H1 (cell line): Measurements from ENCODE around the gene KRTAP4-12. TPM values are rescaled to one million over a fixed set of nuclear protein-coding genes. Genes with fewer than 3 reads are reported as not detected.
"Not testable (repeated sequence)": the region's sequence is repeated elsewhere in the genome, so short reads cannot be mapped to it uniquely, and the experiment has no call there.

Source experiments
- CTCF ChIA-PET: fragments of 300-600 bp; sonication (Branson Sonifier 250); formaldehyde crosslinking; loops from one replicate; lab custom pipeline; 2021; ENCODE audit not compliant: partially characterized antibody; lab: Charles Lee
- POLR2A ChIA-PET: fragments of 300-600 bp; sonication (Branson Sonifier 250); formaldehyde crosslinking; loops from one replicate; lab custom pipeline; 2021; ENCODE audit warnings: inconsistent platforms; ENCODE audit not compliant: partially characterized antibody; lab: Charles Lee
- DNase-seq, 2 experiments: peaks; one replicate each; pipeline versions ENCODE4 v3.0.0 to v3.0.0-alpha.2; 2010 to 2022; ENCODE audit warnings: low spot score in 2 of 2, low read depth in 1 of 2, mixed read lengths in 1 of 2
- FAIRE-seq: peaks from 2 replicates; lab custom pipeline; 2011; peaks lifted over from hg19 to GRCh38; lab: Jason Lieb, UNC
- H2AFZ ChIP-seq: 2 replicates; pipeline ENCODE4 v1.8.1; 2012; ENCODE audit warnings: low read length, inconsistent platforms
- H2AK5ac ChIP-seq: 2 replicates; pipeline ENCODE4 v1.6.1; 2013; ENCODE audit warnings: low read depth, low read length
- H2BK120ac ChIP-seq: replicated peaks from 2 replicates; pipeline ENCODE3; 2013; ENCODE audit warnings: low read depth, low read length, inconsistent platforms
- H2BK12ac ChIP-seq: 2 replicates; pipeline ENCODE4 v1.6.1; 2013; ENCODE audit warnings: low read depth, low read length
- H2BK15ac ChIP-seq: 2 replicates; pipeline ENCODE4 v1.6.1; 2013; ENCODE audit warnings: low read length
- H2BK20ac ChIP-seq: 2 replicates; pipeline ENCODE4 v1.6.1; 2013; ENCODE audit warnings: low read length
- H2BK5ac ChIP-seq: 2 replicates; pipeline ENCODE4 v1.6.1; 2013; ENCODE audit warnings: low read depth, low read length
- H3K14ac ChIP-seq: 2 replicates; pipeline ENCODE4 v1.6.1; 2013; ENCODE audit warnings: inconsistent platforms; ENCODE audit not compliant: insufficient read length
- H3K18ac ChIP-seq: 2 replicates; pipeline ENCODE4 v1.6.1; 2013; ENCODE audit warnings: low read length; ENCODE audit errors: extremely low read depth
- H3K23ac ChIP-seq: 2 replicates; pipeline ENCODE4 v1.6.1; 2013; ENCODE audit warnings: inconsistent platforms; ENCODE audit not compliant: insufficient read length
- H3K23me2 ChIP-seq: 2 replicates; pipeline ENCODE4 v1.6.1; 2013; ENCODE audit warnings: low read depth, low read length
- H3K27ac ChIP-seq: 2 replicates; pipeline ENCODE4 v1.6.1; 2011; ENCODE audit warnings: low read depth, low read length, inconsistent platforms
- H3K27me3 ChIP-seq, 4 experiments: replicated peaks in 1 of 4; 1 replicate in 1 of 4; 2 replicates in 3 of 4; pipeline versions ENCODE4 v1.6.1 to v1.8.1; 2011 to 2013; ENCODE audit warnings: low read length in 3 of 4, mild to moderate bottlenecking in 3 of 4, inconsistent platforms in 2 of 4, mixed read lengths in 2 of 4, moderate library complexity in 1 of 4; ENCODE audit not compliant: control insufficient read depth in 3 of 4, insufficient read depth in 3 of 4; ENCODE audit errors: extremely low read depth in 1 of 4
- H3K36me3 ChIP-seq, 4 experiments: 2 replicates each; pipeline versions ENCODE4 v1.6.1 to v1.8.1; 2011 to 2013; ENCODE audit warnings: mild to moderate bottlenecking in 4 of 4, low read length in 3 of 4, moderate library complexity in 2 of 4, control low read depth in 1 of 4, inconsistent platforms in 1 of 4; ENCODE audit not compliant: insufficient read depth in 4 of 4, control insufficient read depth in 2 of 4
- H3K4ac ChIP-seq: replicated peaks from 2 replicates; pipeline ENCODE3; 2013; ENCODE audit warnings: low read length, low read depth, mixed read lengths, inconsistent platforms; ENCODE audit not compliant: insufficient read length
- H3K4me1 ChIP-seq, 4 experiments: replicated peaks in 1 of 4; 1 replicate in 1 of 4; 2 replicates in 3 of 4; pipeline versions ENCODE4 v1.6.1 to v1.8.1; 2011 to 2013; ENCODE audit warnings: low read length in 3 of 4, inconsistent platforms in 2 of 4, mixed read lengths in 1 of 4; ENCODE audit not compliant: insufficient read depth in 4 of 4, control insufficient read depth in 3 of 4
- H3K4me2 ChIP-seq, 2 experiments: 2 replicates each; pipeline versions ENCODE4 v1.6.1 to v1.8.1; 2011 to 2013; ENCODE audit warnings: low read depth in 2 of 2, low read length in 2 of 2, control low read depth in 1 of 2, inconsistent platforms in 1 of 2, mild to moderate bottlenecking in 1 of 2; ENCODE audit not compliant: insufficient read depth in 1 of 2
- H3K4me3 ChIP-seq, 4 experiments: fragments of 200-600, 300-600 bp in 1 of 4; sonication (generic), shearing (Covaris generic), sonication (Bioruptor Twin) in 1 of 4; 2 replicates each; pipeline versions ENCODE4 v1.5.1 to v1.8.1; 2011 to 2016; ENCODE audit warnings: low read length in 4 of 4, low read depth in 3 of 4, control low read depth in 2 of 4, inconsistent platforms in 2 of 4, mild to moderate bottlenecking in 2 of 4, mixed read lengths in 1 of 4, moderate library complexity in 1 of 4; ENCODE audit not compliant: insufficient read depth in 2 of 4; ENCODE audit errors: extremely low read depth in 1 of 4
- H3K56ac ChIP-seq: replicated peaks from 2 replicates; pipeline ENCODE3; 2013; ENCODE audit warnings: low read depth, mild to moderate bottlenecking, mixed read lengths, low read length, inconsistent platforms; ENCODE audit not compliant: insufficient read length
- H3K79me1 ChIP-seq: 2 replicates; pipeline ENCODE4 v1.6.1; 2013; ENCODE audit warnings: low read depth, low read length, control low read depth
- H3K79me2 ChIP-seq, 2 experiments: 2 replicates each; pipeline versions ENCODE4 v1.6.1 to v1.8.1; 2012 to 2013; ENCODE audit warnings: low read length in 2 of 2, mild to moderate bottlenecking in 2 of 2, inconsistent platforms in 1 of 2; ENCODE audit not compliant: insufficient read depth in 2 of 2, control insufficient read depth in 1 of 2
- H3K9ac ChIP-seq, 4 experiments: replicated peaks in 1 of 4; 1 replicate in 1 of 4; 2 replicates in 3 of 4; pipeline versions ENCODE4 v1.6.1 to v1.8.1; 2011 to 2013; ENCODE audit warnings: low read depth in 3 of 4, low read length in 3 of 4, control low read depth in 2 of 4, mild to moderate bottlenecking in 2 of 4, moderate library complexity in 2 of 4, inconsistent platforms in 1 of 4; ENCODE audit errors: extremely low read depth in 1 of 4
- H3K9me3 ChIP-seq, 2 experiments: 2 replicates each; pipeline versions ENCODE4 v1.6.1 to v1.8.1; 2012 to 2013; ENCODE audit warnings: mild to moderate bottlenecking in 2 of 2, moderate library complexity in 2 of 2, control low read depth in 1 of 2, inconsistent platforms in 1 of 2, low read depth in 1 of 2, low read length in 1 of 2, mixed read lengths in 1 of 2; ENCODE audit not compliant: insufficient read depth in 2 of 2
- H4K20me1 ChIP-seq, 2 experiments: replicated peaks in 1 of 2; 2 replicates each; pipeline versions ENCODE3 to v1.8.1; 2011 to 2013; ENCODE audit warnings: inconsistent platforms in 2 of 2, low read length in 2 of 2, mild to moderate bottlenecking in 1 of 2; ENCODE audit not compliant: insufficient read depth in 2 of 2, control insufficient read depth in 1 of 2
- H4K5ac ChIP-seq: 2 replicates; pipeline ENCODE4 v1.6.1; 2013; ENCODE audit warnings: low read length, low read depth, mixed read lengths, inconsistent platforms; ENCODE audit not compliant: insufficient read length
- H4K8ac ChIP-seq: 2 replicates; pipeline ENCODE4 v1.8.0; 2013; ENCODE audit warnings: mild to moderate bottlenecking, moderate library complexity, low read length, inconsistent platforms; ENCODE audit not compliant: insufficient read depth; ENCODE audit errors: extremely low read depth
- H4K91ac ChIP-seq: replicated peaks from 2 replicates; pipeline ENCODE3; 2013; ENCODE audit warnings: low read length, mixed read lengths, inconsistent platforms; ENCODE audit not compliant: insufficient read length
- WGBS, 2 experiments: shearing (Covaris generic) in 1 of 2; methylation state at CpG; one replicate each; pipeline versions ENCODE4 v1.1.6 to v1.1.7; 2013 to 2015; ENCODE audit warnings: low lambda C conversion rate in 2 of 2, mixed read lengths in 2 of 2, inconsistent platforms in 1 of 2, low coverage in 1 of 2, missing lambda C conversion rate in 1 of 2; ENCODE audit not compliant: insufficient replicate concordance in 2 of 2, insufficient coverage in 1 of 2, insufficient read length in 1 of 2; ENCODE audit errors: extremely low coverage in 1 of 2, missing lambda C conversion rate in 1 of 2; 5-methylcytosine and 5-hydroxymethylcytosine counted together
- polyA plus RNA-seq, 7 experiments: library from polyadenylated mRNA; depleted of rRNA in 3 of 7; stranded (reverse) in 5 of 7; unstranded in 2 of 7; fragments of >200 nt in 5 of 7; fragments of 200-250 nt in 2 of 7; gene quantifications; 1 replicate in 5 of 7; 2 replicates in 1 of 7; 4 replicates in 1 of 7; pipeline versions ENCODE4 v1.2.1 to v1.2.3, GENCODE V29; 2011 to 2013; ENCODE audit warnings: missing spikeins in 2 of 7, mixed read lengths in 2 of 7
- total RNA-seq: library from RNA; stranded (reverse); fragmentation: NEBNext Ultra II Directional; extraction: Animal tissue kit (Norgen Biotek cat#: 25700); gene quantifications from 2 replicates; pipeline ENCODE4 v1.2.1, GENCODE V29; 2021

KRTAP4-12 gene
- total and polyA plus RNA-seq, 2 of the 8 experiments (the other 6 are each of a cell fraction or from before 2014, with no cell fraction given), result not detected

DNA sequence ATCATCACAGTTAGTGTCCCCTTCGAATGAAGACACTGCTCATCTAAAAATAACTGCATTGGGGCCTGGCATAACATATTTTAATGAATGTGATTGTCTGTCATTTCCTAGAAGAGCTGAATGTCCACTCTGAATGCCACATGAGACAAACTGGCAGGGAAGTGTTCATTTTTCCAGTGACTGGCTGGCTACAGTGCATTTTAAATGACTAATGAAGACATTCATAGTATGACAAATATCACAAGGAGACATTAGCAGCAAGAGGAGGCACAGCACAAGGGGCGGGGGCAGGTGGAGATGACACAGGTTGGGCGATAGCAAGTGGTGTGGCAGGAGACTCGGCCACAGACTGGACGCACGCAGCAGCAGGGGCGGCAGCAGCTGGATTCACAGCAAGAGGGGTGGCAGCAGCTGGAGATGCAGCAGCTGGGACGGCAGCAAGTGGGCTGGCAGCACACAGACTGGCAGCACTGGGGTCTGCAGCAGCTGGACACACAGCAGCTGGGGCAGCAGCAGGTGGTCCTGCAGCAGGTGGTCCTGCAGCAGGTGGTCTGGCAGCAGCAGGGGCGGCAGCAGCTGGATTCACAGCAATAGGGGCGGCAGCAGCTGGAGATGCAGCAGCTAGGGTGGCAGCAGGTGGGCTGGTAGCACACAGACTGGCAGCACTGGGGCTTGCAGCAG is 25.1 kb upstream of the KRTAP4-12 start:
- H3K4me1 ChIP-seq, H3K56ac ChIP-seq, H2BK15ac ChIP-seq, H2BK120ac ChIP-seq, H2BK20ac ChIP-seq, H3K79me2 ChIP-seq, H4K5ac ChIP-seq, H3K9me3 ChIP-seq, DNase-seq, H3K4me3 ChIP-seq, H3K36me3 ChIP-seq, POLR2A ChIA-PET, H2BK12ac ChIP-seq, H2AK5ac ChIP-seq, H4K20me1 ChIP-seq, H3K27me3 ChIP-seq, H2BK5ac ChIP-seq, H3K4ac ChIP-seq, H3K14ac ChIP-seq, H3K4me2 ChIP-seq, FAIRE-seq, H4K8ac ChIP-seq, H3K79me1 ChIP-seq, H3K23me2 ChIP-seq, H3K27ac ChIP-seq, H3K9ac ChIP-seq, H2AFZ ChIP-seq, H3K18ac ChIP-seq, H3K23ac ChIP-seq, H4K91ac ChIP-seq: not testable (repeated sequence)
- WGBS, 2 experiments, result 86% methylated on average over 10 of the region's 10 CpGs; no CpG with 5 or more reads in 1 of the 2 experiments
- CTCF ChIA-PET, result interaction anchor here (0.9 kb wide), 2 partner anchors 8 to 27 kb away, joined by 3 read pairs; no protein-coding TSS in a partner anchor
